ENCODE measurements around the gene ITPR1.
"Not testable (repeated sequence)": the region's sequence is repeated elsewhere in the genome, so short reads cannot be mapped to it uniquely, and the experiment has no call there.

The ITPR1 gene

GRCh38 chr3:4749567-4750002 lies 256.4 kb downstream of the ITPR1 start:
- no peak for DNase-seq

GRCh38 chr3:4750306-4750968 lies 257.3 kb downstream of the ITPR1 start:
- no peak for DNase-seq

- no peak for DNase-seq
Measured at GRCh38 chr3:4751029-4751501, 257.9 kb downstream of the ITPR1 start.

GRCh38 chr3:4751502-4752101 lies 258.5 kb downstream of the ITPR1 start:
- no peak for DNase-seq

GRCh38 chr3:4752201-4753072 lies 259.3 kb downstream of the ITPR1 start:
- no peak for DNase-seq

GRCh38 chr3:4753073-4753691 lies 260.0 kb downstream of the ITPR1 start:
- DNase-seq = no peak

- no peak for DNase-seq
Measured at GRCh38 chr3:4754180-4755086, 261.3 kb downstream of the ITPR1 start.

- no peak for DNase-seq
Measured at GRCh38 chr3:4755566-4755965, 262.4 kb downstream of the ITPR1 start.

- no peak for DNase-seq
Measured at GRCh38 chr3:4756057-4756775, 263.1 kb downstream of the ITPR1 start.

- DNase-seq = no peak
Measured at GRCh38 chr3:4756855-4757574, 263.9 kb downstream of the ITPR1 start.

GRCh38 chr3:4757575-4758248 lies 264.6 kb downstream of the ITPR1 start:
- DNase-seq = no peak

- DNase-seq = no peak
Measured at GRCh38 chr3:4758249-4758860, 265.2 kb downstream of the ITPR1 start.

- DNase-seq = no peak
Measured at GRCh38 chr3:4758957-4759656, 266.0 kb downstream of the ITPR1 start.

GRCh38 chr3:4759689-4760312 lies 266.7 kb downstream of the ITPR1 start:
- DNase-seq = no peak

GRCh38 chr3:4761759-4762158 lies 268.6 kb downstream of the ITPR1 start:
- no peak for DNase-seq

- DNase-seq = not testable (repeated sequence)
Measured at GRCh38 chr3:4762481-4763230, 269.5 kb downstream of the ITPR1 start.

GRCh38 chr3:4763604-4764247 lies 270.6 kb downstream of the ITPR1 start:
- no peak for DNase-seq

All from stimulated activated CD4-positive, alpha-beta T cell treated with anti-CD3 and anti-CD28 coated beads, Interleukin-1b, Interleukin-23, amount 100 ng/mL, for 48 hours (primary cell).